HCT116 (cell line): ENCODE results near the gene C17orf100. TPM values are rescaled to one million over a fixed set of nuclear protein-coding genes. Genes with fewer than 3 reads are reported as not detected.

Experiments
- ATAC-seq: fragments of 200-7000 bp; cut with Tn5 transposase; 2 replicates; pipeline ENCODE4 v1.9.1; 2020; ENCODE audit warnings: mild to moderate bottlenecking, moderate library complexity
- BruUV-seq: library from RNA; stranded (reverse); fragments of 400-500 nt; replicated peaks from 2 replicates; lab custom pipeline; 2021; lab: Mats Ljungman, UMichigan
- CTCF ChIA-PET: fragments of 300-600 bp; sonication (Branson Sonifier 250); formaldehyde crosslinking; loops from one replicate; lab custom pipeline; 2021; ENCODE audit warnings: antibody characterized with exemption; lab: Charles Lee
- POLR2A ChIA-PET: fragments of 300-600, 350-600 bp; sonication (Branson Sonifier 250); formaldehyde crosslinking; loops from one replicate; lab custom pipeline; 2021; ENCODE audit warnings: antibody characterized with exemption; lab: Charles Lee
- RAD21 ChIA-PET, 2 experiments: fragments of 300-600 bp; sonication (Branson Sonifier 250); formaldehyde crosslinking; loops; one replicate each; lab custom pipeline; 2023; ENCODE audit warnings: low total read pairs in 2 of 2; ENCODE audit not compliant: uncharacterized antibody in 2 of 2, unreplicated experiment in 2 of 2, low non-redundant PET in 1 of 2; lab: Charles Lee
- DNase-seq: peaks from one replicate; pipeline ENCODE4 v3.0.0-alpha.2; 2010; ENCODE audit warnings: low read depth, low spot score
- H2AFZ ChIP-seq: fragments of 200-600 bp; shearing (Covaris generic), sonication (generic); 2 replicates; pipeline ENCODE4 v1.6.1; 2017; ENCODE audit warnings: low read depth, mixed run types, mixed read lengths, antibody characterized with exemption, low read length; ENCODE audit not compliant: poor library complexity, severe bottlenecking
- H3K27ac ChIP-seq: 2 replicates; pipeline ENCODE4 v1.5.1; 2012; ENCODE audit warnings: low read depth, low read length
- H3K27me3 ChIP-seq: fragments of 200-600 bp; sonication (generic); 2 replicates; pipeline ENCODE4 v1.6.1; 2016; ENCODE audit warnings: mixed run types, low read length, mixed read lengths; ENCODE audit not compliant: insufficient read depth
- H3K36me3 ChIP-seq, 2 experiments: fragments of 200-500 bp in 1 of 2; fragments of 200-600 bp in 1 of 2; sonication (Bioruptor generic) in 1 of 2; sonication (generic) in 1 of 2; 2 replicates each; pipeline versions ENCODE4 v1.5.1 to v1.6.1; 2014 to 2016; ENCODE audit warnings: low read length in 2 of 2, inconsistent platforms in 1 of 2, mixed read lengths in 1 of 2, mixed run types in 1 of 2; ENCODE audit not compliant: insufficient read depth in 2 of 2, control insufficient read depth in 1 of 2
- H3K4me1 ChIP-seq, 2 experiments: fragments of 200-600 bp in 1 of 2; sonication (generic) in 1 of 2; 2 replicates each; pipeline versions ENCODE4 v1.5.1 to v1.6.1; 2012 to 2017; ENCODE audit warnings: low read length in 2 of 2, inconsistent platforms in 1 of 2, mild to moderate bottlenecking in 1 of 2, mixed read lengths in 1 of 2, mixed run types in 1 of 2, moderate library complexity in 1 of 2; ENCODE audit not compliant: insufficient read depth in 2 of 2, control insufficient read depth in 1 of 2
- H3K4me2 ChIP-seq: fragments of 200-600 bp; sonication (generic); 2 replicates; pipeline ENCODE4 v1.6.1; 2017; ENCODE audit warnings: mixed run types, low read length, mixed read lengths
- H3K4me3 ChIP-seq, 2 experiments: fragments of 200-600 bp in 1 of 2; sonication (generic) in 1 of 2; replicated peaks in 1 of 2; 2 replicates each; pipeline ENCODE4 v1.5.1; 2011 to 2016; ENCODE audit warnings: low read length in 2 of 2, control low read depth in 1 of 2, low read depth in 1 of 2, mild to moderate bottlenecking in 1 of 2, mixed read lengths in 1 of 2, mixed run types in 1 of 2
- H3K79me2 ChIP-seq: fragments of 200-600 bp; sonication (generic); 2 replicates; pipeline ENCODE4 v1.6.1; 2017; ENCODE audit warnings: mild to moderate bottlenecking, mixed run types, low read length, moderate library complexity, mixed read lengths; ENCODE audit not compliant: insufficient read depth
- H3K9ac ChIP-seq: fragments of 200-600 bp; sonication (generic); 2 replicates; pipeline ENCODE4 v1.6.1; 2016; ENCODE audit warnings: low read length, mixed read lengths
- H3K9me2 ChIP-seq: fragments of 200-600 bp; sonication (generic), shearing (Covaris generic); 2 replicates; pipeline ENCODE4 v1.6.1; 2017; ENCODE audit warnings: mixed run types, mild to moderate bottlenecking, moderate library complexity; ENCODE audit not compliant: insufficient read depth
- H3K9me3 ChIP-seq, 2 experiments: fragments of 200-500 bp in 1 of 2; fragments of 200-600 bp in 1 of 2; sonication (Bioruptor generic) in 1 of 2; sonication (generic) in 1 of 2; 2 replicates each; pipeline ENCODE4 v1.6.1; 2014 to 2017; ENCODE audit warnings: low read length in 2 of 2, mixed read lengths in 2 of 2, inconsistent platforms in 1 of 2, low read depth in 1 of 2, mild to moderate bottlenecking in 1 of 2, mixed run types in 1 of 2, moderate library complexity in 1 of 2; ENCODE audit not compliant: control insufficient read depth in 1 of 2, insufficient read depth in 1 of 2
- H4K20me1 ChIP-seq: fragments of 200-600 bp; sonication (generic), shearing (Covaris generic); 2 replicates; pipeline ENCODE4 v1.6.1; 2017; ENCODE audit warnings: mixed run types, mild to moderate bottlenecking, moderate library complexity; ENCODE audit not compliant: insufficient read depth
- ATF3 ChIP-seq: IDR thresholded peaks from 2 replicates; pipeline ENCODE4 v1.6.1; 2012
- CTCF ChIP-seq, 3 experiments: fragments of 200-600 bp in 1 of 3; sonication (generic) in 1 of 3; IDR thresholded peaks in 2 of 3; conservative IDR thresholded peaks in 1 of 3; 2 replicates each; pipeline ENCODE4 v1.5.1; 2012 to 2017; ENCODE audit warnings: low read depth in 2 of 3, low read length in 2 of 3, antibody characterized with exemption in 1 of 3, borderline replicate concordance in 1 of 3, control low read depth in 1 of 3, mild to moderate bottlenecking in 1 of 3, mixed read lengths in 1 of 3, mixed run types in 1 of 3, moderate library complexity in 1 of 3; ENCODE audit not compliant: insufficient read depth in 1 of 3
- EGR1 ChIP-seq: IDR thresholded peaks from 2 replicates; pipeline ENCODE4 v1.6.1; 2012; ENCODE audit warnings: low read depth
- EZH2 ChIP-seq: fragments of 200-600 bp; sonication (generic); IDR thresholded peaks from 2 replicates; pipeline ENCODE4 v1.6.1; 2017; ENCODE audit warnings: antibody characterized with exemption, mixed run types
- EZH2phosphoT487 ChIP-seq: fragments of 200-600 bp; IDR thresholded peaks from 2 replicates; pipeline ENCODE4 v1.6.1; 2018; ENCODE audit warnings: antibody characterized with exemption, borderline replicate concordance
- FOSL1 ChIP-seq: IDR thresholded peaks from 2 replicates; pipeline ENCODE4 v1.6.1; 2012; ENCODE audit warnings: low read depth
- POLR2A ChIP-seq: IDR thresholded peaks from 2 replicates; pipeline ENCODE4 v1.7.0; 2011; ENCODE audit warnings: borderline replicate concordance; ENCODE audit not compliant: insufficient read depth, insufficient read length; ENCODE audit errors: extremely low read depth
- SIN3A ChIP-seq: IDR thresholded peaks from 2 replicates; pipeline ENCODE4 v1.6.1; 2012; ENCODE audit warnings: low read depth
- SP1 ChIP-seq: IDR thresholded peaks from 2 replicates; pipeline ENCODE4 v1.6.1; 2012; ENCODE audit warnings: low read depth
- YY1 ChIP-seq: IDR thresholded peaks from 2 replicates; pipeline ENCODE4 v1.6.1; 2011; ENCODE audit warnings: low read length, low read depth, moderate library complexity, mild to moderate bottlenecking; ENCODE audit not compliant: insufficient replicate concordance; ENCODE audit errors: extremely low read depth
- intact Hi-C: fragments of 100-400 bp; cut with micrococcal nuclease; formaldehyde crosslinking; loops from 2 replicates; pipeline ENCODE4 v1.10.0; 2022
- total RNA-seq: library from RNA; stranded (reverse); gene quantifications from one replicate; pipeline ENCODE4 v1.2.1, GENCODE V29; 2021; ENCODE audit not compliant: unreplicated experiment

The C17orf100 gene
- total RNA-seq, 1 experiment from 2014 or later: 0.76 TPM

GRCh38 chr17:6667516-6667915 is 16.0 kb downstream of the C17orf100 start:
- no peak overlapping the region for H2AFZ ChIP-seq
- intact Hi-C loops: loop anchor here (2.0 kb wide), 1 partner anchor 243 kb away; no protein-coding TSS in a partner anchor
- RAD21 ChIA-PET: interaction anchor here (0.6 to 0.7 kb wide), 2 partner anchors 314 to 367 kb away, joined by 3 to 7 read pairs; no protein-coding TSS in a partner anchor
- TF ChIP-seq EZH2phosphoT487: no peak
- TF ChIP-seq EZH2: no peak
- no peak for TF ChIP-seq SIN3A
- H3K4me1 ChIP-seq: peaks cover 19 to 47% of the 10 kb centered on the region in 2 experiments
- no peaks in the 10 kb centered on the region for H3K27me3 ChIP-seq
- no peaks in the 10 kb centered on the region for H3K9me3 ChIP-seq
- CTCF ChIA-PET: interaction anchor here (1.4 to 3.8 kb wide), 4 partner anchors 176 to 346 kb away, joined by 3 to 34 read pairs (median 12); partner anchors contain the start of gene RNASEK
- no peak for DNase-seq
- BruUV-seq: no TSS peak
- no peak for ATAC-seq
- no peaks in the 10 kb centered on the region for H4K20me1 ChIP-seq
- no peaks in the 10 kb centered on the region for H3K36me3 ChIP-seq
- no peak overlapping the region for H3K4me3 ChIP-seq
- H3K9me2 ChIP-seq: no peaks in the 10 kb centered on the region
- no peaks in the 10 kb centered on the region for H3K79me2 ChIP-seq
- no peak overlapping the region for H3K9ac ChIP-seq
- no peak overlapping the region for H3K4me2 ChIP-seq
- no peak overlapping the region for H3K27ac ChIP-seq
- POLR2A ChIA-PET: no interaction called here

- CTCF ChIA-PET: interaction anchor here (1.4 to 3.8 kb wide), 2 partner anchors 336 to 345 kb away, joined by 3 to 34 read pairs; partner anchors contain the start of gene RNASEK
- POLR2A ChIA-PET: no interaction called here
- intact Hi-C loops: no loop called here
These were observed 16.7 kb downstream of the C17orf100 start for GRCh38 chr17:6668219-6668618.

More at GRCh38 chr17:6668219-6668618, 16.7 kb downstream of the C17orf100 start:
- BruUV-seq: no TSS peak
- no peaks in the 10 kb centered on the region for H3K36me3 ChIP-seq
- no peaks in the 10 kb centered on the region for H3K27me3 ChIP-seq
- H3K9ac ChIP-seq: no peak overlapping the region
- no peak overlapping the region for H3K4me3 ChIP-seq
- TF ChIP-seq FOSL1: no peak
- TF ChIP-seq ATF3: no peak
- no peak for TF ChIP-seq EZH2
- no peak for TF ChIP-seq CTCF (IDR thresholded peaks at IDR 0.05 in 2 of 3, conservative IDR thresholded peaks at IDR 0.05 in 1 of 3; ENCODE audit: borderline replicate concordance in 1 of 3, insufficient read depth in 1 of 3, low read depth in 2 of 3, low read length in 2 of 3)
- no peak for TF ChIP-seq EGR1
- no peak for TF ChIP-seq POLR2A
- no peak for TF ChIP-seq YY1
- TF ChIP-seq SP1: no peak
- H3K79me2 ChIP-seq: no peaks in the 10 kb centered on the region
- H3K4me2 ChIP-seq: no peak overlapping the region
- no peaks in the 10 kb centered on the region for H4K20me1 ChIP-seq
- no peak for ATAC-seq
- H3K4me1 ChIP-seq: peaks cover 19 to 47% of the 10 kb centered on the region in 2 experiments
- RAD21 ChIA-PET: no interaction called here
- no peak overlapping the region for H2AFZ ChIP-seq
- H3K9me3 ChIP-seq: no peaks in the 10 kb centered on the region
- H3K27ac ChIP-seq: no peak overlapping the region
- H3K9me2 ChIP-seq: no peaks in the 10 kb centered on the region
- no peak for DNase-seq
